NCI-H2107 (cell line): ENCODE results near the gene PDE4DIP.
"Not testable (repeated sequence)": the region's sequence is repeated elsewhere in the genome, so short reads cannot be mapped to it uniquely, and the experiment has no call there.

Source experiments
- DNase-seq: peaks from one replicate; lab custom pipeline; 2025; lab: John Stamatoyannopoulos, UW

The PDE4DIP gene

DNA sequence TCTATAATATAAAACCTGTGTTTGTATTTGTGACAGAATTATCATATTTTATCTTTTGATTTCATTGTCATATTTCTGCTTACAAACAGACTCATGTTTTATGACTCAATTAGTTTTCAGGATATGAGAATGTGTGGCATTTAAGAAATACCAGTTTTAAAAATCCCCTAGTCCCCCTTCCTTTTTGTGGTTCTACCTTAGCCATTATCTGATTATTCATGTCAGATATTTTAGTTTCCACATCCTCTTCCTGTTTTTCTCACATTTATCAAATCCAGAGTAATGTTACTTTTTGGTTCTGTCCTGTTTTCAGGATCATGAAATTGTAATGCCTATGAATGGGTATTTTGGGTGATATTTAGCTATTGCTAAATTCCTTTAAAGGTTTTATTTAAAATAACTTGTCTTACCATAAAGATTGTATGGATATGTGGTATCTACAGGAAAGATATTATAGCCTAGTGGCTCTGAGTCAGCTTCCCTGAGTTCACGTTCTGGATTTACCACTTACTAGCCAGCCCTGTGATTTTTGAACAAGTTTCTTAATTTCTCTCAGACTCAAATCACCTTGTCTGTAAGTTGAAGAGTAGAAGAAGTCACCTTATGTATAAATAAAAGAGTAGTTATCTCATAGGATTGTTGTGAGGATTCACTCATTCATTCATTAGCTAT is 131.8 kb downstream of the PDE4DIP start:
- DNase-seq = not testable (repeated sequence)

DNA sequence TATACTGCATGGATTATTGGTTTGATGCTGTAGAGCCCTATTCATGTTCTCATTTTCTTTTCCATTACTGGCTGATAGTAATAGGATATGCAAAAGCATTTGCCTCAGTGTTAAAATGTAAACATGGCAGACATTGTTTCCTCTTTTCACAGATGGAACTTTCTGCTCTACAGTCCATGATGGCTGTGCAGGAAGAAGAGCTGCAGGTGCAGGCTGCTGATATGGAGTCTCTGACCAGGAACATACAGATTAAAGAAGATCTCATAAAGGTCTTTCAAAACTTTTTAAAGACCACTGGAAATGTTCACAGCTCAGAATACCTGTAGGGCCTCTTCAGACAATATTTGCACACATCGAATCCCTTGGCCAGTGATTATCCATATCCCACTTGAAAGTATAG is 133.6 kb downstream of the PDE4DIP start:
- not testable (repeated sequence) for DNase-seq

DNA sequence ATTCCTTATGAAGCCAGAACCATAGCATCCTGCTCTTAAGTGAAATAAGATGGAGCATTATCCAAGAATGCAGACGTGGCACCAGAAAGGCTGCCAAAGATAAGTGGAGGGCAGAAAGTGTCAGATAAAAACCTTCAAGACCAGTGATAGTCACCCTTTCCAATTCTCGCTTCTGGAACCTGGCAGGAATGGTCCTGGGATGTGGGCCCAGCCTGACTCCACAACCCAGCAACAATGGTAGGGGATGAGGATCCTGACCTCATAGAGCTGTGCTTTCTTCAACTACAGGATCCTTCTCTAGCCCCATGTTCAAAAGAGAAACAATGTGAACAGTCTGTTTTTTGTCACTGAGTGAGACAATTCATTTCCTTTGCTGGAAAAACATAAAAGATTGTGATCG is 145.2 kb downstream of the PDE4DIP start:
- DNase-seq = not testable (repeated sequence)

DNA sequence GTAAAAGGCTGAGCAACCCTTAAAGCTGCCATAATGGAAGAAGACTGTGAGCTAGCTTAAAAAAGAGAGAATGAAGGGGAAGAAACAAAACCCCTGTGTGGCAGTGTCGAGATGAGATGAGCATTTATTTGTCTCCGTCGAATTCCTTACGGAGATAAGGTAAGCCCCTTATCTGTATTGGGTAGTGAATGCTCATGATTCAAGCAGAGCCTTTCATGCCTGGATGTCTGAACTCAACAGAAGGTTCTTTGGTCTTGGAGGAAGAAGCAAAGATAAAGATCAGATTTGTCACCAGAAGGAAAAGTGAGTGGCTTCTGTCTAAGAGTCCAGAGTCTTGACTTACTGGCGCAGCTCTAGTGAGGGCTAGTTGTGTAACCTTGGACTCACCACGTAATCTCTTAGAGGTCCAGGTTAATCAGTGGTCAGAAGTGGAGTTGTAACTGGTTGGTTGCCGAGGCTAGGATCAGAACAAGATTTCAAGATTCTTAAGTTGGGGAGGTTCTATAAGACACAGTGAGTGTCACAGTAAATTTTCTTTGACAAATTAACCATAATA is 146.1 kb downstream of the PDE4DIP start:
- DNase-seq = not testable (repeated sequence)

DNA sequence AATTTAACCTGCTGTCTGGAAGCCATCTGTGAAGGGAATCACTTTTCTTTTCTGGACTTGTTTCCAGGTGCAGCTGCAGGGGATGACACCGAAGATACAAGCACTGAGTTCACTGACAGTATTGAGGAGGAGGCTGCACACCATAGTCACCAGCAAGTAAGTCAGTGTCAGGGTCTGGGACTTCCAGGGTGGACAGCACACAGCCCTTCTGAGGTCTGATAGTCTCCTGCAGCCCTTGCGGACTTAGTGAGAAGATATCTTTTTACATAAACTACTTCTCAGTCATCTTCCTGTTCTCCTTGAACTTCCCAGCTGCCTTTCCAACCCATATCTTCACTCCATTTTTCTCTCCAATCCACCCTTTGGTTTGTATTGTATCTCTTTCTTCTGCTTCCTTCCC is 147.6 kb downstream of the PDE4DIP start:
- not testable (repeated sequence) for DNase-seq

DNA sequence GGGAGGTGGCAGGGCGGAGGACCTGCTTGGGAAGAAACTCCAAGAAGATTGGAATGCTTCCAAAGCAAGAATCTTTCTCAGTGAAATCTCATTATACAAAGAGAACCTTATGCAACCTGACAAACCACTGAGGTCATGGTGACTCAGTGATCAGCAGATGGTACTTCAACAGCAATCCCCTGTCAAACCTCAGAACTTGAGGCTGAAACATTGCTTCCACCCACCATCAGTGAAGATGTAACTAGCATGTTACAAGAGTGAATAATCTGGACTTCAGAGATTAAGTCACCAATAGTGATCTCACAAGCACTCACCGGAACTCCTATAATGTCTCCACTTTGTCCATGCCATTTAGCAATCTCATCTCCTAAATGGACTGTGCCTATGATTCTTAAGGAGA is 148.1 kb downstream of the PDE4DIP start:
- not testable (repeated sequence) for DNase-seq

DNA sequence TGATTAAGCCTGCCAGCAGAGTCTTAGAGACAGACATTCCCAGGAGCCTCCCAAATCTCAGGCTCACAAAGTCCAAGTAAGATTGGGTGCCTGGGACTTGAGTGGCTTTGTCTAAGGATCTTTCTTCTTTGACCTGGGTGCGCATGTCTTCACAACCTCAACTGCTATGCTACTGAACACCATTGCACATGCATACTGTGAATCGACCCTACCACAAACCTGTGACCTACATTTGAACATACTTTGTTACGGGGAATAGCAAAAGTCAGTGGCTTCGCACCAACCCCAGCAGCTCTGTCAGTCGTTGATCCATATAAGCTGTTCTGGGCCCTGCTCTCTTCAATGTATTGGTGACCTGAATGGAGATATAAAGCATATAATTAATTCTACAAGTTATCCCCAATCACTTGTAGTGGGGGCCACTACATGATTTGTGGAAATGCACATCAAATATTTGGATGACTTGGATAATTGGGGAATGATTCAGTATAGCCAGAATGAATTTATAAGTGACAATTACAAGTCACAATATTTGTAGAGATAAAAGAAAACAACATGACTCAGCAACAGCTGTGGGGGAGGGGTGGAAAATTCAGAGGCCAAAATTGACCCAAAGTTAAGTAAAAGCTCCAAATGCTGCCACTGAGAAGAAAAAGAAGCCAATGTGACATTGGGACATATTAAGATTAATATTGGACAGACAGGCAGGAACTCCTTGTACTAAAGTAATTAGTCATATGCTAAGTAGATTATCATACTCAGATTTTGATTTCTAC is 152.4 kb downstream of the PDE4DIP start:
- DNase-seq = not testable (repeated sequence)

DNA sequence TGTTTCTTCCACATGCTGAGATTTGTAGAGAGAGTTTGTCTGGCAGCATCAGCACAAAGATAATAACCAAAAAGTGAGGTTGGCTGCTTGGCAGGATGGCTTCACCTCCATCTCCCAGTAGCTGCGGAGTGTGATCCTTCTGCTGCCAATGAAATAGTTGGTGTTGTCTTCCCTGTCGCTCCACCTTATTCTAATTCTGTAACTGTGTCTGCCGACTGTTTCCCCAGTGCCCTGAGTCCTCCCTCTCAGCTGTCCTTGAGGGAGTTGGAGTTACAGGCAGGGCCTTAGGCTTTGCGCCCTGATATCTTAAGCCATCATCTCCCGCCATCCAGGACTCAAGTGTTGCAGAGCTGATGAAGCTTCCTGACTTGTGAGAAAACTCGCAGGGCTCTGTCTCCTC is 153.2 kb downstream of the PDE4DIP start:
- DNase-seq = not testable (repeated sequence)

DNA sequence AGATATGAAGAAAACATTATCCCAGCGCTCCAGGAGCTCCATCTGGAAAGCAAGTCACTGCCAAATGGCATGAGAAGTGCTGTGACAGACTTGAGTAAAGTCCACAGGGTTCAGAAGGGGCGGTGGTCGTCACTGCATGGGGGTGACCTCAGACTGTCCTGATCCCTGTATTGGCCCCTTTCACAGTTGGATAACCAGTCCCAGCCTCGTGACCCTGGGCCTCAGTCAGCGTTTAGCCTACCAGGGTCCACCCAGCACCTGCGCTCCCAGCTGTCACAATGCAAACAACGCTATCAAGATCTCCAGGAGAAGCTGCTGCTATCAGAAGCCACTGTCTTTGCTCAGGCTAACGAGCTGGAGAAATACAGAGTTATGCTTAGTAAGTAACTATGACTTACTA is 158.4 kb downstream of the PDE4DIP start:
- not testable (repeated sequence) for DNase-seq

DNA sequence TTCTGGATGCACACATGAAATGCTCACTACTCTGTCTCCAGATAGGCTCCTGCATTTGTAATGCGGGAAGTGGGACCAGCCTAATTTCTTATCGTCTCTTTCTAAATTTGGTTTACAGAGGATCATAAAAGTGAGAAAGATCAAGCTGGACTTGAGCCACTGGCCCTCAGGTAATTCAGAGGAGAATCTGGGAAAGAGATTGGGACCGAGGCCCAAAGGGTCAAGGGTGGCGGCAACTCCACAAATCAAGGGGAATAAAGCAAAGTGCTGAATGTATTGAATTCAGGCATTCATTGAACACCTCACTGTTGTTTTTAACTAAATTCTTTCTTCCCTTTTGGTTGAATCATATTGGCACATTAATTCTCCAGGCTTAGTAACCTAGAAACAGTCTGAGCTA is 164.1 kb downstream of the PDE4DIP start:
- not testable (repeated sequence) for DNase-seq

DNA sequence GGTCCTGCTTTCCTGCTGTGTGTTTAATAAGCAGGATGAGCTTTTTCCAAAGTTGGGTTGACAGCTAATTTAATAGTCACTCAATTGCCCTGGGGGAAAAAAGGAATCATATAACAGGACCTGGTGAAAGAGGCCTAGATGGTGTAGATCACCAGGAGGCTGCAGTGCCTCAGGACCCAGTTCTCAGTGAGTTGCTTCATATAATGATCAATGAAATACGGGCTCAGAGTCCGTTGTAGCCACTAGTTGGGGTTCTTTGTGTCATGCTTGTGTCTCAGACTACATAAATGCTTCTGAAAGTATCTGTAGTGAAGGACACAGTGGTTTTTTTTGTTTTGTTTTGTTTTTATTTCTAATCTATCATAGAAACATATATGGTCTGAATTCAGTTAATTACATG is 164.5 kb downstream of the PDE4DIP start:
- not testable (repeated sequence) for DNase-seq

DNA sequence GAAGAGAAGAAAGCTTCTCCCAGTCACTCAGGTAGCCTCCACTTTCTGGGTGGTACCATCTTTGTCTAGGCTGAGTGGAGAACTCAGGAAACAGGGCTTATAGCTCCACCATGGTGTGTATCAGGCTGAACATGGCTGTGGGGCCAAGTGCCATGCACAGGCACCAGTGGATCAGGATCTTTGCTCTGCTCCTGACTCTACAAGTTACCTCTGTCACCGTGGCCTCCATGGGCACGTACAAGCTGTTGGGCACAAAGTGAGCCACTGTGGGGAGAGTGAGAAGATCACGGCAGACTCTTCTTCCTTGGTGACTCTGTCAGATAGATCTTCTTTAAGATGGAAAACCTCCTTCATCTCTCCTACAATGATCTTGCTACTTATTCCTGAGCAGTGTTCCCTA is 165.5 kb downstream of the PDE4DIP start:
- not testable (repeated sequence) for DNase-seq

DNA sequence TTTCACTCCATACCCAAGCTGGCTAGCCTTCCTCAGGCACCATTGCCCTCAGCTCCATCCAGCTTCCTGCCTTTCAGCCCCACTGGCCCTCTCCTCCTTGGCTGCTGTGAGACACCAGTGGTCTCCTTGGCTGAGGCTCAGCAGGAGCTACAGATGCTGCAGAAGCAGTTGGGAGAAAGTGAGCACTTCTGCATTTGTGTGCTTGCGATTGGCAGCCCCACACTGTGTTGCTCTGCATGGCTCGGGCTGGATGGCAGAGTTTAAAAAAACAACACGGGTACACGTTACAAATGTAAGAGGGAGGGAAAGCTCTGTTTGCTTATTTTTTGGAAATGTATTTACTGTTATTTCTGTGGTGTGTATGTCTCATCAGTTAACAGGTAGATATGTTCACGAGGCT is 168.4 kb downstream of the PDE4DIP start:
- not testable (repeated sequence) for DNase-seq

DNA sequence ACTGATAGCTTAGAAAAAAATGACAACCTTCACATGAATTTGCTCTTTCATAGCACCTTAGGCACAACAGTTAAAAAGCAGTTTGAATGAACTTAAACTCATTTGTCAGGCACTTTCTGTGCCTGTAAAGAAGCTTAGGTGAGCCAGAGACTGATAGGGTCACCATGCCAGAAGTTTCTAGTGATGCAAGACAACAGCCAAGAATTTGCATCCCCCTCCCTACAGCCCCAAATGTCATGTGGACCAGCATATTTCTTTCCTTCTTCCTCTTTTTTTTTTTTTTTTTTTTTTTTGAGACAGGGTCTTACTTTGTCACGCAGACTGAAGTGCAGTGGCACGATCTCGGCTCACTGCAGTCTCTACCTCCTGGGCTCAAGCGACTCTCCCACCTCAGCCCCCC is 169.3 kb downstream of the PDE4DIP start:
- DNase-seq = not testable (repeated sequence)

DNA sequence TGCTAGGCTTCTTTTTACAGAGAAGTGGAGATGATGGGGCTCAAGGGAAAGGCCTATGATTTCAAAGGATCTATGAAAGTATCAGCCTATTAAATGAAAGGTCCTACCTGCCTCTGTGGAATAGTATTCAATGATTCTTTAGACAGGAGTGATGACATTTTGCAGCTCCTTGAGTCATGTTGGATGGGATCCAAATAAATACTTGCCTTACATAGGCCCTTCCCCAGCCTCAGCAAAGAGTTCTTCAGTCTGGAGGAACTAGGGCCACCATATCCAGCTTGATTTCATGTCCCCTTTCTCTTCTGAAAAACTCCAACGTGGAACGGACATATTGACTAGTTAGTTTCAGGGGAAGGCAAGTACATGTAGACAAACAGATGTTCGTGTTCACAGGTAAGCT is 171.3 kb downstream of the PDE4DIP start:
- DNase-seq = not testable (repeated sequence)

DNA sequence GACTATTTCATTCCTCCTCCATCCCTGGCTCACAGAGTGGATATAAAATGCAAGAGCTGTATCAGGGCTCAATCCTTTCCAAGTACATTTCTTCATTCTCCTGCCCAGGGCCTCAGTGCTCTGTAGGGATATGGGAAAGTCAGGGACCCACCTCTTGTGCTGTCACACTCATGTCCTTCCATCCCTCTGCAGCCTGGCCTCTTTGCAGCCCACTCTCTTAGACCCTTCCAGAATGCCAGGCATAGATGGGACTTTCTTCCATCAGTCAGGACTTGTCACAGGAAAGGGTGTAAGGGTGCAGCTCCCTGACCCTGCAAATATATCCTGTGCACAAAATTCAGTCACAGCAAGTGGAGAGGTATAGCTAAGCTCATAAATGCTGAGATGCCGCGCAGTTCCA is 172.4 kb downstream of the PDE4DIP start:
- DNase-seq = not testable (repeated sequence)

DNA sequence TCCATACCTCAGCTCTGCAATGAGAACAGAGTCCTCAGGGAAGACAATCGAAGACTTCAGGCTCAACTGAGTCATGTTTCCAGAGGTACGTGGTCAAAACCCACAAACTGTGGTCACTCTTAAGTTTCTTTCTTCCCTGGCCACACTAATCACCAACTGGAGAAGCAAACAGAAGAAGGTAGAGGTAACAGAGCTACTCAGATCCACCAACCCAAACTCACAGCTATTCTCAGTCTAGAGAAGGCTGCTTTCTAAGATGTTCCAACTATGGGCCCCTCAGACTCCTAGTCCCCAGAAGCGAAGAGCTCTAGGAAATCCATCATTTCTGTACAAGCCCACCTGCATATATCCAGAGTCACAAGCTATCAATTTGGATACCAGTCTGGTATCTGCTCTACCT is 174.3 kb downstream of the PDE4DIP start:
- not testable (repeated sequence) for DNase-seq

DNA sequence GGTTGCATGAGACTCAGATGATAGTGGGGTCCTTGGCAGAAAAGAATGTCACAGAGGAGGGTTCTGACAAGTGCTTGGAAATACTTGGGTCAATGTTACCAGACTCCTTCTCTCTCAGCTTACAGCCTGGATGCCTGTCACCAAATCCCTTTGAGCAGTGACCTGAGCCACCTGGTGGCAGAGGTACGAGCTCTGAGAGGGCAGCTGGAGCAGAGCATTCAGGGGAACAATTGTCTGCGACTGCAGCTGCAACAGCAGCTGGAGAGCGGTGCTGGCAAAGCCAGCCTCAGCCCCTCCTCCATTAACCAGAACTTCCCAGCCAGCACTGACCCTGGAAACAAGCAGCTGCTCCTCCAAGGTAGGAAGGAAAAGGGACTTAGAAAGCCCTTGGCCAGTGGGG is 180.1 kb downstream of the PDE4DIP start:
- not testable (repeated sequence) for DNase-seq

DNA sequence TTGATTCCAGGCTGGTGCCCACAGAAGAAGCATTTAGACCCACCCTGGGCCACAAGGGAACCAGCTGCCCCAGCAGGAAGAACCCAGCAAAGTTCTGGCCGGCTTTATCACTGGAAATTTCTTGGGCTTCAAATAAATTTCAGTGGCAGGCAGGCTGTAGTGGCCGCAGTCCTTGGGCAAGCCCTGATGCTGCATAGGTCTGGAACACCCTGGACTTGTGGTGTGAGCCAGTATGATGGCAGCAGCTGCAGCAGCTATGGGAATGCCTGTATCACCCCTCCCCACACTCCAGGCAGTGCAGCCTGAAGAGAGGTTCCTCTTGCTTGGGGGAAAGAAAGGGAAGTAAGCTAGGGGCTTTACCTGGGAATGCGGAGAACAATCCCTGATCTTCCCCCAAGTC is 189.7 kb downstream of the PDE4DIP start:
- DNase-seq = not testable (repeated sequence)

DNA sequence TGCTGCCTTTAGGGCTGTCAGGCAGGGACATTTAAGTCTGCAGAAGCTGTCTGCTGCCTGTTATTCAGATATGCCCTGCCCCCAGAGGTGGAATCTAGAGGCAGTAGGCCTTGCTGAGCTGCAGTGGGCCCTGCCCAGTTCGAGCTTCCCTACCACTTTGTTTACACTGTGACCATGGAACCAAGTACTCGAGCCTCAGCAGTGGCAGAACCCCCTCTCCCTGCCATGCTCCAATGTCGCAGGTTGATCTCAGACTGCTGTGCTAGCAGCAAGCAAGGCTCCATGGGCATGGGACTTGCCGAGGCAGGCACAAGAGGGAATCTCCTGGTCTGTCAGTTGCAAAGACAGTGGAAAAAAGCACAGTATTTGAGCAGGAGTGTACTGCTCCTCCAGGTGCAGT is 198.8 kb downstream of the PDE4DIP start:
- not testable (repeated sequence) for DNase-seq

DNA sequence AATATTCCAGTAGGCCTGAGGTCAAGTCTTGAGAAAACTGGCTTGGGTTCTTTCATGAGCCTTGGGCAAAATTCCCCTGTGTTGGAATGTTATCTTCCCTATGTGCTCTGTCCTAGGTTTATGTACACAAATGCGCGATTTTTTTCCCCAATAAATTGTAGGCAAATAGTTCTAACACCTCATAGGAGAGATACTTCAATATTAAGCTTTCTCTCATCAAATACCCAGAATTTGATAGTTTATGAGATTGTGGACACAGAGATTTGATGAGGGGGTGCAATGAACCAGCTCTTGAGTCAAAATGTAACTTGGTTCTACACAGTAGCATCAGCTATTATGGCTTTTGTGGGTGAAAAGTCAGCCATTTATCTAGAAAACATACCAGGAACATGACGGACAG is 220.4 kb downstream of the PDE4DIP start:
- not testable (repeated sequence) for DNase-seq

DNA sequence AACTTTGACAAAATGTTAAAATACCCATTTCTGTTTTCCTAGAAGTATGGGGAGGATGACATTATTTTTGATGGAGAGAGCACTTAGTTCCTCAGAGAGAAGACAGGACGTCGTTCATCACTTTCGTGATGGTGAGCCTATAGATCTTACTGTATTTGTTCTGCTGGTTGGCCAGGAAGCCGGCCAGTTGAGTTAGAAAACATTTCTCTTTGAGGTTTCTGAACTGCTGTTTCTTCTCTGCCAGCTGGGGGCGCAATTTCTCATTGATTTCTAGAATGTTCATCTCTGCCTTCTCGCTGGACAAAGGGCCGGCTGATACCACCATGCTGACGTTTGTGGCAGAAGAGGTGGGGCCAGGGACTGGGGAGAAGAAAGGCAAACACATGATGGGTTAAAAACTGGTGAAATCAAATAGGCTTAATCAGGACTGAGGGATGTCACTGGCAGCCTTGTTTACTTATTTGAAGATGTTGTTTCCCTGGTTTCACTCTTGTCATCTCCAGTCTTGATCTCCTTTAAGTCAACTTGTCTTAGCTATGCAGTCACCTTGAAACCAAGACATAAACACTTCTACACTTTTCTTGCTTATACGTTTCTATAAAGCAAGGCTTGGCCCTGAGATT is 231.4 kb downstream of the PDE4DIP start:
- not testable (repeated sequence) for DNase-seq
